KOPT-K1 (cell line): ENCODE data around the gene POU4F3.
"Not testable (repeated sequence)": the region's sequence is repeated elsewhere in the genome, so short reads cannot be mapped to it uniquely, and the experiment has no call there.

Experiments used
- H3K27ac ChIP-seq: fragments of 200-600 bp; sonication (generic); 2 replicates; pipeline ENCODE4 v1.5.1; 2016; ENCODE audit warnings: antibody characterized with exemption, mild to moderate bottlenecking, low read depth, low read length; ENCODE audit not compliant: poor library complexity, severe bottlenecking
- H3K36me3 ChIP-seq: fragments of 200-600 bp; sonication (generic); 2 replicates; pipeline ENCODE4 v1.5.1; 2017; ENCODE audit warnings: antibody characterized with exemption, mild to moderate bottlenecking, low read length, moderate library complexity; ENCODE audit not compliant: insufficient read depth
- H3K9me3 ChIP-seq: fragments of 200-600 bp; sonication (generic); 2 replicates; pipeline ENCODE4 v1.5.1; 2017; ENCODE audit warnings: antibody characterized with exemption, low read length, mild to moderate bottlenecking; ENCODE audit not compliant: insufficient read depth, poor library complexity, severe bottlenecking

The POU4F3 gene

GRCh38 chr5:146338774-146339714 lies at the start of gene POU4F3:
POU4F3 (plus strand) TSS chr5:146338839; CDS start chr5:146339113, 274 bp downstream.
- H3K36me3 ChIP-seq, result no peaks in the 10 kb centered on the region
- H3K27ac ChIP-seq, result no peak within 1 kb of the TSS
- no peaks in the 10 kb centered on the region for H3K9me3 ChIP-seq

DNA sequence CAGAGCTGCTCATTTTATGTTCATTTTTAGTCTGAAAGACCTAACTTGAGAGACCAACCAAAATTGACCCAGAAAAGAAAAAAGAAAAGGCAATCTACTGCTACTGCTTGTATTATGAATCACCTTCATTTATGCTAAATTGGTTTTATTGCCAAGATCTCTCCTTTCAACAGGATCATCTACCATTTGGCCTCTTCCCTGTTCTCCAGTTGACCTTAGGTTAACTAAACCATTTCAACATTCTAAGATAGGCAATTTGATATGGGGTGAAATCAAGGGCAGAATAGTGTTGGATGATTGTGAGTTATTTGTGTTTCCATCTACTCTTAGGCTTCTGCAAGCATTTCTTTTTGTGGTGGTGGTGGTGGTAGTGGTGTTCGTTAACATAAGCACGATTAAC lies 48.3 kb upstream of the POU4F3 start:
- Histone ChIP-seq H3K27ac (no peak overlapping the region), H3K36me3 (peaks cover 36% of the 10 kb centered on the region), H3K9me3 (no peaks in the 10 kb centered on the region)

DNA sequence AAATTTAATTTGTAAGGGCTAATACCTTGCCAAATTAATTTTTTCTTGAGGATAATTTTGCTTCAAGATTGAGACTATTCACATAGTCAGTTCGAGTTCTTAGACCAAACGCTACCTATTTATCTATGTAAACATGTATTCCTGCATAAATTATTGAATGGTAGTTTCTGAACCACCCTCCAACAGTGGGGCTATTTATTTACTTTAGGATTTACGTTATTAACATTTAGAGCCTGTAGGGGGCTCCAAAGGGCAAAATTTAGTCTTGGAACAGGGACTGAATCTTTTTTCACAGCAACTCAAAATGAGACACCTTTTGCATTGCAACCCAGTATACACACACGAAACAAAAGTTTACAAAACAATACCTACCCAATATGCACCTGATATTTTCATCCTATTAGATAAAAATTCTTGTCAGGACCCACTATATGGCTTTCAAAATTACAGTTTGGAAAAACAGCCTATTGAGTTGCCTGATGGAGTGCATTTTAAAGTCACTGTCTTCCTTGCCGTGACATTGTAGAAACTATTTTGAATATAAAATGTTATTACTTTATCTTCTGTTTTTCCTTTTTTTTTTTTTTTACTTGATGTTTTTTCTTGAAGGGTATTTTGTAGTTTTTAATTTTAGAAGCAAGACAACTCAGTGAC lies 47.1 kb upstream of the POU4F3 start:
- no peak overlapping the region for H3K27ac ChIP-seq
- H3K36me3 ChIP-seq, result peaks cover 25% of the 10 kb centered on the region
- no peaks in the 10 kb centered on the region for H3K9me3 ChIP-seq

DNA sequence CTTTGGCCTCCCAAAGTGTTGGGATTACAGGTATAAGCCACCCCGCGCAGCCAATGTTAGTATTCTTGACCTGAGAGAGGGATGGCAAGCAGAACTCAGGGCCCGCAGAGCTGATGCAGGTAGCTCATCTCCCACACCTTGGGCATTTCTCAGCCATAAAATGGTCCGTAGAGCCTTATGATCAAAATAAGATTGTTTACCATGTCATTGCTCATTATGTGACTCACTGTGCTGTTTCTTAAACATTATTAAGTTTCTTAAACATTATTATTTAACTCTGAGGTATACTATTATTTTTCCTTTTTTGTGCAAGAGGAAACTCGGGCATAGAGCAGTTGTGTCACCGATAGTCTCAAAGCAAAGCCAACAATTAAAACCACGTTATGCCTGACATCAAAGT lies 42.4 kb upstream of the POU4F3 start:
- no peak overlapping the region for H3K27ac ChIP-seq
- H3K36me3 ChIP-seq, result no peaks in the 10 kb centered on the region
- no peaks in the 10 kb centered on the region for H3K9me3 ChIP-seq

- not testable (repeated sequence) for H3K36me3 ChIP-seq, H3K27ac ChIP-seq, H3K9me3 ChIP-seq
Measured at GRCh38 chr5:146298920-146299319, 39.7 kb upstream of the POU4F3 start.

- Histone ChIP-seq H3K36me3 (no peaks in the 10 kb centered on the region), H3K9me3 (no peaks in the 10 kb centered on the region), H3K27ac (no peak overlapping the region)
Measured at GRCh38 chr5:146301626-146302025, 37.0 kb upstream of the POU4F3 start.

DNA sequence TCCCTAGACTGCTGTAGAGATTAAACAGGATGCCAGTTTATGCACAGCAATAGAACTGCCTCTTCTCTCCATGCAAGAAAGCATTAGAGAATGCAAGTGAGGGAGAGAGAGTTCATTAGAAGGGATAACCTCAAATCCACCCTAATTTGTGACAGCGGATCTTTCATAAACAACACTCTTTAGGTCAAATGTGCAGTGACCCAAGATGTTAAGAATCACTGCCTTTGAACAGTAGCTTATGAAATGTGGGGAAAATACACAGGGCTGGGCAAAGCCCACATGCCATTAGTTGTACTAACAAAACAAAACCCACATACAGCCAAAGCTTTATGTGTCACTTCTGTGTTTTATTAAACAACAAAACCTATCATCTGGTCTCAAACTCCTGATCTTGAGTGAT lies 36.2 kb upstream of the POU4F3 start:
- Histone ChIP-seq H3K27ac (no peak overlapping the region), H3K36me3 (no peaks in the 10 kb centered on the region), H3K9me3 (no peaks in the 10 kb centered on the region)

DNA sequence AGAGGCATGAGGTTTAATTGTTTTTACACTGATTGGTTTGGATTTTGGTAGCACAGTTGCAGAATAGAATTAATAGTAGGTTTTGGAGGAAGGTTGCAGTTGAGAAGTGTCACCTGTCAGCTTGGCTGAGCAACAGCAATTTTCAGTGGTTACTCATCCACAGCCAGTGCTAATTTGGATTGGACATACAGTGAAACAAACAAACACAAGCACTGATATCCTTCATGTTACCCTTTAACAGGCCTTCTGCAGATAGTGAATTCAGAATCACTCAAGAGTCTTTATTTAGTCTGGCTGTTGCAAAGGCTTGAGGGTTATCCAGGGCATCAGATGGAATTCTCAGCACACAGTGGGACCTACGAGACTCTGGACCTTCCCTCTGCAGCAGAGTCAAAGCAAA lies 31.8 kb upstream of the POU4F3 start:
- Histone ChIP-seq H3K9me3 (no peaks in the 10 kb centered on the region), H3K36me3 (no peaks in the 10 kb centered on the region), H3K27ac (no peak overlapping the region)

GRCh38 chr5:146307796-146308195 lies 30.8 kb upstream of the POU4F3 start:
- Histone ChIP-seq H3K27ac (no peak overlapping the region), H3K9me3 (no peaks in the 10 kb centered on the region), H3K36me3 (no peaks in the 10 kb centered on the region)

- Histone ChIP-seq H3K36me3 (no peaks in the 10 kb centered on the region), H3K27ac (no peak overlapping the region), H3K9me3 (no peaks in the 10 kb centered on the region)
Measured at GRCh38 chr5:146310540-146310939, 28.1 kb upstream of the POU4F3 start.

- H3K9me3 ChIP-seq, result no peaks in the 10 kb centered on the region
- H3K27ac ChIP-seq, result no peak overlapping the region
- H3K36me3 ChIP-seq, result no peaks in the 10 kb centered on the region
Measured at GRCh38 chr5:146311278-146311677, 27.4 kb upstream of the POU4F3 start.

- Histone ChIP-seq H3K36me3 (no peaks in the 10 kb centered on the region), H3K9me3 (no peaks in the 10 kb centered on the region), H3K27ac (no peak overlapping the region)
Measured at GRCh38 chr5:146313027-146313426, 25.6 kb upstream of the POU4F3 start.

GRCh38 chr5:146321571-146321970 lies 17.1 kb upstream of the POU4F3 start:
- Histone ChIP-seq H3K36me3 (no peaks in the 10 kb centered on the region), H3K9me3 (no peaks in the 10 kb centered on the region), H3K27ac (no peak overlapping the region)

DNA sequence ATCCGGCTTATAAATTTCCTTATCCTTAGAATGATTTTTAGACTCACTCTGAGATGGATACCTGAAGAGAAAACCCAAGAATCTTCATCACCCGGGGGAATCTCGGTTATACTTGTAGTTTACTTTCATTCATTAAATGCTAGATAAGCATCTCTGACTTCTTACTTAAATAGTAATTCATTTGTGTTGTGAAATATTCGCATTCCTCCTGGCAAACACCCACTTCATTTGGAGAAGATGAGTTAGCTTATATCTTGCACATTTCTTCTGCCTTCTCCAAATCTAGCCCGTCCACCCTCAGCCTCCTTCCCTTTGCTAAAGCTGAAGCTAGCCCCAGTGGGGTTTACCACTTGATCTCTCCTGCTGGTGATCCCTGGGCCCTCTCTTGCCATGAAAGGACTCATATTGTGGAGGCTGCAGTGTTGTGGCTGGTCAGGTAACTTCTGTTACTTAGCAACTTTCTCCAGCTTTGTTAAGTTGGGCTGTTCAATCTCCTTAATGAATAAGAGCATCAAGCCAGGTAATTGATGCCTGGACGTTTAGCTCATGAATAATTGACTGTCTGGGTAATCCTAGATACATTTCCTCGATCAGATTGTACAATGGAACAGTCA lies 11.3 kb upstream of the POU4F3 start:
- no peaks in the 10 kb centered on the region for H3K9me3 ChIP-seq
- no peak overlapping the region for H3K27ac ChIP-seq
- no peaks in the 10 kb centered on the region for H3K36me3 ChIP-seq

GRCh38 chr5:146327989-146328388 lies 10.7 kb upstream of the POU4F3 start:
- no peaks in the 10 kb centered on the region for H3K9me3 ChIP-seq
- H3K27ac ChIP-seq, result no peak overlapping the region
- no peaks in the 10 kb centered on the region for H3K36me3 ChIP-seq
